ENCODE data around the gene C2CD3. TPM values are rescaled to one million over a fixed set of nuclear protein-coding genes. Genes with fewer than 3 reads are reported as not detected.

Gene C2CD3
- total RNA-seq, 2 experiments from 2014 or later, result 24.9 to 25.3 TPM

- no peak overlapping the region for H3K4me3 Mint-ChIP-seq
- peaks cover 84% of the 10 kb centered on the region for H3K4me1 Mint-ChIP-seq
Observed at GRCh38 chr11:73974604-73975478, 196.0 kb downstream of the C2CD3 start.

GRCh38 chr11:73972620-73973449 is 198.0 kb downstream of the C2CD3 start:
- no peaks in the 10 kb centered on the region for H3K9me3 Mint-ChIP-seq
- DNase-seq, result no peak

More at GRCh38 chr11:73974604-73975478, 196.0 kb downstream of the C2CD3 start:
- H3K36me3 Mint-ChIP-seq, result peaks cover 59% of the 10 kb centered on the region
- H3K27ac Mint-ChIP-seq, result peak overlapping the region; percentile 54
- no peaks in the 10 kb centered on the region for H3K27me3 Mint-ChIP-seq
- no peak for DNase-seq
- no peaks in the 10 kb centered on the region for H3K9me3 Mint-ChIP-seq

GRCh38 chr11:73972187-73972586 is 198.6 kb downstream of the C2CD3 start:
- no peak overlapping the region for H3K4me3 Mint-ChIP-seq

More at GRCh38 chr11:73972620-73973449, 198.0 kb downstream of the C2CD3 start:
- no peak overlapping the region for H3K4me3 Mint-ChIP-seq
- H3K27ac Mint-ChIP-seq, result peak overlapping the region; percentile 44
- no peaks in the 10 kb centered on the region for H3K27me3 Mint-ChIP-seq
- peaks cover 41% of the 10 kb centered on the region for H3K36me3 Mint-ChIP-seq
- H3K4me1 Mint-ChIP-seq, result peaks cover 87% of the 10 kb centered on the region

GRCh38 chr11:73971175-73971719 is 199.6 kb downstream of the C2CD3 start:
- peaks cover 80% of the 10 kb centered on the region for H3K4me1 Mint-ChIP-seq
- H3K9me3 Mint-ChIP-seq, result no peaks in the 10 kb centered on the region
- H3K36me3 Mint-ChIP-seq, result peaks cover 26% of the 10 kb centered on the region
- DNase-seq, result no peak
- peak overlapping the region; percentile 81 for H3K27ac Mint-ChIP-seq
- no peak overlapping the region for H3K4me3 Mint-ChIP-seq
- H3K27me3 Mint-ChIP-seq, result no peaks in the 10 kb centered on the region

More at GRCh38 chr11:73972187-73972586, 198.6 kb downstream of the C2CD3 start:
- Mint-ChIP-seq H3K27ac (peak overlapping the region; percentile 44), H3K27me3 (no peaks in the 10 kb centered on the region), H3K9me3 (no peaks in the 10 kb centered on the region), H3K36me3 (peaks cover 34% of the 10 kb centered on the region), H3K4me1 (peaks cover 87% of the 10 kb centered on the region)
- DNase-seq, result no peak

DNA sequence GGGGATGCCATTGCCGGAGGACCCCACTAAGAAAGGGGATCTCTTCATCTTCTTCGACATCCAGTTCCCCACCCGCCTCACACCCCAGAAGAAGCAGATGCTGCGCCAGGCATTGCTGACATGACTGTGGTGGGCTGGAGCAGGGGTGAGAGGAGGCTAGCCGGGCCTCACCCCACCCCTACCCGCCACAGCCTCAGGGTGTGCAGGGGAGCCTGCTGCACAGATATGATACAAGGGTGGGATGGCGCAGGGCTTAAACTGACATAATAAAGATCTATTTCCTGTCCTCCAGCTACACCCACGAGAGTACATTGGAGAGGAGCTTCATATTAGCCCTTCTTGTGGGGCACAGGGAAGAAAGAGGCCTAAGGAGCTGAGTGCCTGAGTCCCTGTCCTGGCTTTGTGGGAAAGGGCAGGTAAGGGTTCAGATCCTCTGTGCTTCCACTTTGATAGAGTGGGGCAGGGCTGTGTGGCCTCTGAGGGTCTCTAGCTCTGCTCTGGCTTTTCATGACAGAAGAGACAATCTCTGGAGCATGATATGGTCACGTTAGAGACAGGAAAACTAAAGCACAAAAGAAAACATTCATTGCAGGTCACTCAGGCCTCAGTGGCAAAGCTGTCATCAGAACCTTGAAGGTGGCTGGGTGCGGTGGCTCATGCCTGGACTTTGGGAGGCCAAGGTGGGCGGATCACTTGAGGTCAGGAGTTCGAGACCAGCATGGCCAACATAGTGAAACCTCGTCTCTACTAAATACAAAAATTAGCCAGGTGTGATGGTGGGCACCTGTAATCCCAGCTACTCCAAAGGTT is 200.6 kb downstream of the C2CD3 start:
- Mint-ChIP-seq H3K9me3 (no peaks in the 10 kb centered on the region), H3K27me3 (no peaks in the 10 kb centered on the region), H3K36me3 (peaks cover 17% of the 10 kb centered on the region), H3K27ac (peak overlapping the region; percentile 81), H3K4me1 (peaks cover 77% of the 10 kb centered on the region), H3K4me3 (no peak overlapping the region)
- no peak for DNase-seq

- peaks cover 9% of the 10 kb centered on the region for H3K36me3 Mint-ChIP-seq
- H3K27me3 Mint-ChIP-seq, result no peaks in the 10 kb centered on the region
- peaks cover 76% of the 10 kb centered on the region for H3K4me1 Mint-ChIP-seq
- no peak overlapping the region for H3K4me3 Mint-ChIP-seq
- no peaks in the 10 kb centered on the region for H3K9me3 Mint-ChIP-seq
- DNase-seq, result no peak
- H3K27ac Mint-ChIP-seq, result peak overlapping the region; percentile 81
Observed at GRCh38 chr11:73969091-73969490, 201.7 kb downstream of the C2CD3 start.

DNA sequence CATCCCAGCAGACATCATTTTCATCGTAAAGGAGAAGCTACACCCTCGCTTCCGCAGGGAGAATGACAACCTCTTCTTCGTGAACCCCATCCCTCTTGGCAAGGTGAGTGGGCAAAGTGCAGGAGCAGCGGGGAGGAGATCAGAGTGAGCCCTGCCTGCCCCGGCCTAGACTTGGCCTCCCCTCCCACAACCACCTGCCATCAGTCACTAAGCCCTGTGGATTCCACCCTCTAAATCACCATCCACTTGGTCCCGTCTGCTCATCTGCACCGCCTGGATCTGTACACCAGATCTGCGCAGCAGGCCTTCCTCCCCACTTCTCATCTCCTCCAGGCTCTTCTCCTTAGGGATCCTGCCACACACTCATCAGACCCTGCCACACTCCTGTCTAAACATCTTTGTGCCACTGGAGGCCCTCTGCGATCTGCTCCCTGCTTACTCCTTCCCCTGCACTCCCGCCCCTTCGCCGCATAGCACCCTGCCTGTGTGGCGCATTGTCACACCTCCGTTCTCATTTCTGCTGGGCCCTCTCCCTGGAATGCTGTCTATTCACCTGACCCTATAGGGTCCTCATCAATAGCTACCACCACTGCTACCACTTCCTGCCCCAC is 202.3 kb downstream of the C2CD3 start:
- H3K4me1 Mint-ChIP-seq, result peaks cover 70% of the 10 kb centered on the region
- H3K9me3 Mint-ChIP-seq, result no peaks in the 10 kb centered on the region
- peak overlapping the region; percentile 75 for H3K27ac Mint-ChIP-seq
- no peak overlapping the region for H3K4me3 Mint-ChIP-seq
- H3K27me3 Mint-ChIP-seq, result no peaks in the 10 kb centered on the region
- peaks cover 8% of the 10 kb centered on the region for H3K36me3 Mint-ChIP-seq
- DNase-seq, result no peak

DNA sequence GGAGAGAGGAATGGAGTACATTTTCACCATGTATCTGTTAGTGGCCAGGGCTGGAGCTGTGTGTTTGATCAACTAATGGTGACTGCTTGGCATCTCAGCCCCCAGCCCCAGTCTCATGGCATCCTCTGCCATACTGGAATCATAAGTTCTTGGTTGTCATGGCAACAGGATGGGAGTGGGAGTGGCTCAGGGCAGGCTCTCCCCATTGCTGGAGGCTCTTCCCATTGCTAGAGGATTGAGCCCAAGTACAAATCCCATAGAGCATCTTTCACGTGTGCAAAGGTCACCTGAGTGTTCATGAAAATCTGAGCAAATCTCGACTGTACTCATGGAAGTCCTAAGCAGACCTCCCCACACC is 205.1 kb downstream of the C2CD3 start:
- Mint-ChIP-seq H3K9me3 (no peaks in the 10 kb centered on the region), H3K36me3 (no peaks in the 10 kb centered on the region), H3K4me3 (no peak overlapping the region), H3K27me3 (no peaks in the 10 kb centered on the region), H3K27ac (no peak overlapping the region), H3K4me1 (peaks cover 49% of the 10 kb centered on the region)
- no peak for DNase-seq

DNA sequence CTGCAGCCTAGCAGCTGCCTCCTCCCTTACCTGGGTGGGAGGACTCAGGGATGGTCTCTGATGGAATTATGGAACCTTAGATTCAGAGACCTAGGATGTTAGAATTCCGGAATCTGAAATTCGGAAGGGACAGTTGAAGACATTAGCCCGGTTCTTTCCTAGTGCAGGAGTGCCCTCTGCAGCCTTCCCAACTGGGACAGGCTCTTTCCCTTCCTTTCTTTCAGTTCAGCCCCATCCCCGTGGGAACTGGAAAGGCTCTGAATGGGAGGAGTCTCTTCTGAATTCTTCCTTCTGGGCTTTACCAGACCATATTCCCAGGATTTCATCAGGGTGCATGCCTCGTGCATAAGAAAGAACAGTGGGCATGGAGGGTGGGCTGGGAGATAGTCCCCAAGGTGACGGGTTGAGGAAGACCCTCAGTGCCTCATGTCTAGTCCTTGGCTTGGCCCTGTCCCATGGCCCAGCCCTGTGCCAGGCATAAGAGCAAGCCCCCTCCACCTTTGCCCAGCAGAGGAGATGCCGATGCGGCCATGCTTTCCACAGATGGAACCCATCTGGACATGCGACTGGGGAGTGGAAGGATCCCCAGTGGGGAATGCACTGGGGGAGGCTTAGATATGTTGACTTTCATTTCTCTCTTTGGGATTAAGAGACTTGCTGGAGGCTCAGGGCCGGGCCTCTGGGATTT is 205.6 kb downstream of the C2CD3 start:
- H3K27ac Mint-ChIP-seq, result no peak overlapping the region
- no peaks in the 10 kb centered on the region for H3K36me3 Mint-ChIP-seq
- peaks cover 44% of the 10 kb centered on the region for H3K4me1 Mint-ChIP-seq
- no peak for DNase-seq
- H3K4me3 Mint-ChIP-seq, result no peak overlapping the region
- H3K27me3 Mint-ChIP-seq, result no peaks in the 10 kb centered on the region
- no peaks in the 10 kb centered on the region for H3K9me3 Mint-ChIP-seq

- no peaks in the 10 kb centered on the region for H3K9me3 Mint-ChIP-seq
- H3K27me3 Mint-ChIP-seq, result no peaks in the 10 kb centered on the region
- no peak overlapping the region for H3K4me3 Mint-ChIP-seq
- no peaks in the 10 kb centered on the region for H3K36me3 Mint-ChIP-seq
- H3K4me1 Mint-ChIP-seq, result peaks cover 31% of the 10 kb centered on the region
- H3K27ac Mint-ChIP-seq, result no peak overlapping the region
- no peak for DNase-seq
Observed at GRCh38 chr11:73963861-73964260, 206.9 kb downstream of the C2CD3 start.

Other genes starting within 250 kb of the C2CD3 start
- gene DNAJB13, start 220.0 kb downstream of the C2CD3 start, total RNA-seq, result under 1 TPM; 0.18 to 0.21 TPM
- gene UCP2, start 188.2 kb downstream of the C2CD3 start, total RNA-seq, result 100 to 1,000 TPM; 180 to 181 TPM
- 1 to 10 TPM in 1 of 2 experiments, under 1 TPM in 1; 0.89 to 1.1 TPM for gene UCP3, start 161.9 kb downstream of the C2CD3 start, total RNA-seq
- 10 to 100 TPM; 40.2 to 47.4 TPM for gene PPME1, start 287 bp upstream of the C2CD3 start, total RNA-seq
- gene P4HA3, start 140.6 kb upstream of the C2CD3 start, total RNA-seq, result not detected
- 10 to 100 TPM; 10.3 to 11.0 TPM for gene PGM2L1, start 227.4 kb upstream of the C2CD3 start, total RNA-seq

All from activated naive CD8-positive, alpha-beta T cell treated with anti-CD3 and anti-CD28 coated beads for 36 hours (primary cell).